ENCODE results near the gene CHAT. TPM values are rescaled to one million over a fixed set of nuclear protein-coding genes. Genes with fewer than 3 reads are reported as not detected.

CHAT gene
- total and polyA plus RNA-seq, 12 donors, result not detected

DNA sequence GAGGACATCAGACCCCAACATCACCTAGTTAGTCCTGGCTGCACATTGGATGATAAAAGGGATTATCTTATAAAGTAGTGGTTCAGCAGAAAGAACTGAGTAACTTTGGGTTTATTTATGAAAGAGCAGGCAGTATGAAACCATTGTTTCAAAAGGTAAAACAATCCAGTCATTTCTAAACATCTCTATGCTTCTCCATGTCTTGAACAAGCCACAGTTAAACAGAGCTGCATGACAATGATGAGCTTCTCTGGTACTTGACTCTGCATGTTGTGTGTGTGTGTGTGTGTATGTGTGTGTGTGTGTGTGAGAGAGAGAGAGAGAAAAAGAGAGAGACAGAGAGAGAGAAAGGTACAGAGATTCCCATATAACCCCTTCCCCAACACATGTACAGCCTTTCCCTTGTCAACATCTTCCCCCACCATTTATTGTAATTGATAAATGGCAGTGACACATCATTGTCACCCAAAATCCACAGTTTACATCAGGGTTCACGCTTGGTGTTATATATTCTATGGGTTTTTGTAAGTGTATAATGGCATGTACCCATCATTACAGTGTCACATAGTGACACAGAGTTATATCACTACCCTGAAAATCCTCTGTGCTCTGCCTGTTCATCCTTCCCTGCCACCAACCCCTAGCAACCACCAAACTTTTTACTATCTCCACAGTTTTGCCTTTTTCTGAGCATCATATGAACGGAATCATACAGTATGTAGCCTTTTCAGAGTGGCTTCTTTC is 36.5 kb upstream of the CHAT start:
- no peak for ATAC-seq
- no peak overlapping the region for H3K27ac ChIP-seq
- WGBS, 2 donors, result 61 to 70% methylated on average over 2 of the region's 2 CpGs
- H3K4me3 ChIP-seq, result no peak overlapping the region
- no peaks in the 10 kb centered on the region for H3K36me3 ChIP-seq
- H3K27me3 ChIP-seq, result peaks cover 0 to 6% (median 0%) of the 10 kb centered on the region in 7 donors
- no peaks in the 10 kb centered on the region for H3K9me3 ChIP-seq
- no peak for DNase-seq
- intact Hi-C loops (cut with DNase I), result no loop called here
- TF ChIP-seq, protein P1, sequence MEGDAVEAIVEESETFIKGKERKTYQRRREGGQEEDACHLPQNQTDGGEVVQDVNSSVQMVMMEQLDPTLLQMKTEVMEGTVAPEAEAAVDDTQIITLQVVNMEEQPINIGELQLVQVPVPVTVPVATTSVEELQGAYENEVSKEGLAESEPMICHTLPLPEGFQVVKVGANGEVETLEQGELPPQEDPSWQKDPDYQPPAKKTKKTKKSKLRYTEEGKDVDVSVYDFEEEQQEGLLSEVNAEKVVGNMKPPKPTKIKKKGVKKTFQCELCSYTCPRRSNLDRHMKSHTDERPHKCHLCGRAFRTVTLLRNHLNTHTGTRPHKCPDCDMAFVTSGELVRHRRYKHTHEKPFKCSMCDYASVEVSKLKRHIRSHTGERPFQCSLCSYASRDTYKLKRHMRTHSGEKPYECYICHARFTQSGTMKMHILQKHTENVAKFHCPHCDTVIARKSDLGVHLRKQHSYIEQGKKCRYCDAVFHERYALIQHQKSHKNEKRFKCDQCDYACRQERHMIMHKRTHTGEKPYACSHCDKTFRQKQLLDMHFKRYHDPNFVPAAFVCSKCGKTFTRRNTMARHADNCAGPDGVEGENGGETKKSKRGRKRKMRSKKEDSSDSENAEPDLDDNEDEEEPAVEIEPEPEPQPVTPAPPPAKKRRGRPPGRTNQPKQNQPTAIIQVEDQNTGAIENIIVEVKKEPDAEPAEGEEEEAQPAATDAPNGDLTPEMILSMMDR (IDR thresholded peaks at IDR 0.05), result no peak
- H3K4me1 ChIP-seq, result no peaks in the 10 kb centered on the region

DNA sequence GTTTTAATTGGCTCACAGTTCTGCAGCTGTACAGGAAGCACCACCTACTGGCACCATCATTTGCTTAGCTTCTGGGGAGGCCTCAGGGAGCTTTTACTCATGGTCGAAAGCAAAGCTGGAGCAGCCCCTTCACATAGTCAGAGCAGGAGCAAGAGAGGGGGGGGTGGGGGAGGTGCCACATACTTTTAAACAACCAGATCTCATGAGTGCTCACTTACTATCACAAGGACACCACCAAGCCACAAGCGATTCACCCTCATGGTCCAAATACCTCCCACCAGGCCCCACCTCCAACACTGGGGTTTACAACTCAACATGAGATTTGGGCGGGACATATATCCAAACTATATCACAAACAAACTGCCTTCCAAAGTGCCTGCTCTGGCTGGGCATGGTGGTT is 35.4 kb upstream of the CHAT start:
- no peak for ATAC-seq
- H3K27me3 ChIP-seq, result peaks cover 0 to 9% (median 0%) of the 10 kb centered on the region in 7 donors
- no peak for DNase-seq
- no peaks in the 10 kb centered on the region for H3K9me3 ChIP-seq
- WGBS, 2 donors, result 88% methylated on average over 3 of the region's 3 CpGs
- no peak overlapping the region for H3K4me3 ChIP-seq
- TF ChIP-seq, protein P1 (IDR thresholded peaks at IDR 0.05), result no peak
- no peak overlapping the region for H3K27ac ChIP-seq
- intact Hi-C loops (cut with DNase I), result no loop called here
- H3K4me1 ChIP-seq, result no peaks in the 10 kb centered on the region
- no peaks in the 10 kb centered on the region for H3K36me3 ChIP-seq

DNA sequence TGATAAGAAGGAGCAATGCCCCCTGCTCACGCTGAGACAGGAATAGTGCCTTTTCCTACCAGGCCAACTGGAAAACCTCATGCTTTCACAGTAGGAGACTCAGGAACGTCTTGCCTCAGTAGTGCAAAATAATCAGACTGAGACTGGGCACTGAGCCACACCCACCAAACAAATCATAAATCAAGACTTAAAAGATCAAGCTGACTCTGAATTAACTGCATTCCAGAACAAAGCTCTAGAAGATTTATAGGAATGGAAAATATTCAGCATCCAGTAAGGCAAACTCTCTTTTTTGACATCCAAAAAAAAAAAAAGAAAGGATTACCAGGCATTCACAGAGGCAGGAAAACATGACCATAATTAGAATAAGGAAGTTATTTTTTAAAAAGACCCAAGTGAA is 34.2 kb upstream of the CHAT start:
- Histone ChIP-seq H3K36me3 (no peaks in the 10 kb centered on the region), H3K9me3 (no peaks in the 10 kb centered on the region), H3K4me1 (no peaks in the 10 kb centered on the region), H3K27ac (no peak overlapping the region), H3K27me3 (peaks cover 0 to 10% (median 0%) of the 10 kb centered on the region in 7 donors), H3K4me3 (no peak overlapping the region)
- ATAC-seq (no peak), DNase-seq (no peak)
- 43 to 52% methylated on average over 2 of the region's 2 CpGs for WGBS, 2 donors
- TF ChIP-seq, protein P1 (IDR thresholded peaks at IDR 0.05), result no peak
- intact Hi-C loops (cut with DNase I), result no loop called here

DNA sequence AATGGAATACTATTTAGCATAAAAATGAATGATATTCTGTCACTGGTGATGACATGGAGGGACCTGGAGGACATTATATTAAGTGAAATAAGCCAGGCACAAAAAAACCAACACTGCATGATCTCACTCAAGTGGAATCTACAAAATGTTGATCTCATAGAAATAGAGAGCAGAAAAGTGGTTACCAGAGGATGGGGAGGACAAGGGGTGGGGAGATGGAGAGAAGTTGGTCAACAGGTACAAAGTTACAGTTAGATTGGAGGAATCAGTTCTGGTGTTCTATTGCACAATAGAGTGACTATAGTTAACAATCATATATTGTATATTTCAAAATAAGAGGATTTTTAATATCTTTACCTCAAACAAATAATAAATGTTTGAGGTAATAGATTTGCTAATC is 28.4 kb upstream of the CHAT start:
- Histone ChIP-seq H3K27ac (no peak overlapping the region), H3K9me3 (peaks cover 0 to 6% (median 0%) of the 10 kb centered on the region in 11 donors), H3K4me1 (no peaks in the 10 kb centered on the region), H3K4me3 (no peak overlapping the region), H3K27me3 (peaks cover 0 to 10% (median 0%) of the 10 kb centered on the region in 7 donors), H3K36me3 (no peaks in the 10 kb centered on the region)
- intact Hi-C loops (cut with DNase I), result no loop called here
- no peak for DNase-seq
- no peak for ATAC-seq
- TF ChIP-seq, protein P1 (IDR thresholded peaks at IDR 0.05), result no peak
